NCI-H2107 treated with DMSO at 0.1 percent for 48 hours (cell line): ENCODE results near the gene AK3.
A peak's percentile ranks its signal among the peaks of the same experiment; 100 is the strongest.

Experiments
- DNase-seq: peaks from one replicate; lab custom pipeline; 2025; ENCODE audit not compliant: unreplicated experiment; lab: John Stamatoyannopoulos, UW

Gene AK3

GRCh38 chr9:4709380-4709779 is 31.6 kb downstream of the AK3 start:
- no peak for DNase-seq

- DNase-seq = no peak
Measured at GRCh38 chr9:4706971-4707622, 33.9 kb downstream of the AK3 start.

GRCh38 chr9:4706021-4706420 is 35.0 kb downstream of the AK3 start:
- DNase-seq = no peak

- no peak for DNase-seq
Measured at GRCh38 chr9:4704129-4704528, 36.9 kb downstream of the AK3 start.

- DNase-seq = no peak
Measured at GRCh38 chr9:4701526-4701925, 39.5 kb downstream of the AK3 start.

GRCh38 chr9:4700932-4701331 is 40.1 kb downstream of the AK3 start:
- no peak for DNase-seq

GRCh38 chr9:4700091-4700490 is 40.9 kb downstream of the AK3 start:
- DNase-seq = no peak

GRCh38 chr9:4691795-4692194 is 49.2 kb downstream of the AK3 start:
- DNase-seq = no peak

GRCh38 chr9:4690144-4690543 is 50.9 kb downstream of the AK3 start:
- DNase-seq = no peak

- no peak for DNase-seq
Measured at GRCh38 chr9:4689687-4690104, 51.3 kb downstream of the AK3 start.

- DNase-seq = no peak
Measured at GRCh38 chr9:4689021-4689420, 52.0 kb downstream of the AK3 start.

GRCh38 chr9:4686584-4686983 is 54.4 kb downstream of the AK3 start:
- DNase-seq = no peak

- no peak for DNase-seq
Measured at GRCh38 chr9:4686112-4686511, 54.9 kb downstream of the AK3 start.

- no peak for DNase-seq
Measured at GRCh38 chr9:4684820-4685219, 56.2 kb downstream of the AK3 start.

- DNase-seq = no peak
Measured at GRCh38 chr9:4680750-4681149, 60.3 kb downstream of the AK3 start.

GRCh38 chr9:4680173-4680525 is 60.9 kb downstream of the AK3 start:
- DNase-seq = no peak

- DNase-seq = peak; percentile 87
Measured at GRCh38 chr9:4679268-4680172, 61.5 kb downstream of the AK3 start, which contains the start of gene CDC37L1. Gene CDC37L1, plus strand, starts transcription at chr9:4679569. Its CDS starts 199 bp downstream, at chr9:4679768.

GRCh38 chr9:4678679-4679267 is 62.2 kb downstream of the AK3 start:
- DNase-seq = peak; percentile 60

- DNase-seq = no peak
Measured at GRCh38 chr9:4677392-4677791, 63.6 kb downstream of the AK3 start.

GRCh38 chr9:4674783-4675182 is 66.2 kb downstream of the AK3 start:
- DNase-seq = no peak

- DNase-seq = no peak
Measured at GRCh38 chr9:4671737-4672136, 69.3 kb downstream of the AK3 start.

- DNase-seq = no peak
Measured at GRCh38 chr9:4670591-4670990, 70.4 kb downstream of the AK3 start.
